ENCODE measurements around the gene NME9. TPM values are rescaled to one million over a fixed set of nuclear protein-coding genes. Genes with fewer than 3 reads are reported as not detected.

NME9 gene
- total RNA-seq, 1 experiment from 2014 or later: not detected

DNA sequence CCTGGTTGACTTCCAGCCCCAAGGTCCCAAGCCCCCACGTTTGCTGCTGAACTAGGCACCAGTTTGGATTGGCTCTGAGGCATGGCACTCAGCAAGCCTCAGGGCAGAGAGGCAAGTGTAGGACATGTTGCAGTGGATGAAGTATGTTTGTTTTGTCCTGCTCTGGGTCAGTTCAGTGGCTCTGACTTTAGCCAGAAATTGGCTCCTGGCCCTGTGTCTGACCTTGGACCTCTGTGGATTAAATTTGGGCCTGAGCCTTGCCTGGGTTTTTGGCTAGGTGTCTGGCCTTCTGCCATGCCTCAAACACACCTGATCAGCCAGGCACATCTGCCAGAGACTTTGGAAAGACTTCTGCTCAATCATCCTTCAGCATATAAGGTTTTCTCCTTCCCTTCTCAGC is 15.1 kb upstream of the NME9 start:
- no peak for DNase-seq (ENCODE audit: low spot score)
- in situ Hi-C loops (cut with HindIII; ENCODE audit: low sequenced_read_pairs): no loop called here

DNA sequence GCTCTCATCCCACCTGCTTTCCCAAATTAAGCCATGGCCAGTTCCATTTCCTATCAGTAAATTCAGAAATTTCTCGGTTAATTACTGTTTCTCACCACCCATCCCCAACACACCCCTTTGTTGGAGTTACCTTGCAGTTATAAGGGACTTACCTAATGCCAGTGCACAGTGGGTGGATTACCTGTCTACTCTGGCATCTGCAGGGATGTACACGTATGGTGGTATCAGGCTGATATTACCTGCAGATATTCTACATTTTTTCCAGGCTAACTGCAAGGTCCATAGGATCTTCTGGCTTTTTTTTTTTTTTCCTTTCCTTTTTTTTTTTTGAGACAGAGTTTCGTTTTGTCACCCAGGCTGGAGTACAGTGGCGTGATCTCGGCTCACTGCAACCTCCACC is 10.9 kb upstream of the NME9 start:
- no peak for DNase-seq (ENCODE audit: low spot score)
- in situ Hi-C loops (cut with HindIII; ENCODE audit: low sequenced_read_pairs): no loop called here

DNA sequence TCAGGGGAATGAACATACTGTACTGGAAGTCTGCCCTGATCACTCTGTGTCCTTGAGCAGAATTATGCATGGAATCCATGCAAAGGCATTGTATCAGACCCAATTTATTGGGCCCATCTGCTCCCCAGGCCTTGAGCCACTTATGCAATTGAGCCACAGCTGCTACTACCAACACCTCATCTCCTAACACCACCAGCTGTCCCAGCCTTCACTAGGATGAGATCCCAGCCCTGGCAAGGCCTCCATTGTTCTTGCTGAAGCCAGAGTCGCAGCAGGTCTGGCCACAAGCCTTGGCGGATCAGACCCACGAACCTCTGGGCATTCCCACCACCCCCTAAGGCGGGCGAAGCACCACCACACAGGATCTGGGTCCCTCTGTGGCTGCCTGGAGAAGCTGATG is 9.2 kb upstream of the NME9 start:
- DNase-seq (ENCODE audit: low spot score): peak; percentile 64
- in situ Hi-C loops (cut with HindIII; ENCODE audit: low sequenced_read_pairs): no loop called here

DNA sequence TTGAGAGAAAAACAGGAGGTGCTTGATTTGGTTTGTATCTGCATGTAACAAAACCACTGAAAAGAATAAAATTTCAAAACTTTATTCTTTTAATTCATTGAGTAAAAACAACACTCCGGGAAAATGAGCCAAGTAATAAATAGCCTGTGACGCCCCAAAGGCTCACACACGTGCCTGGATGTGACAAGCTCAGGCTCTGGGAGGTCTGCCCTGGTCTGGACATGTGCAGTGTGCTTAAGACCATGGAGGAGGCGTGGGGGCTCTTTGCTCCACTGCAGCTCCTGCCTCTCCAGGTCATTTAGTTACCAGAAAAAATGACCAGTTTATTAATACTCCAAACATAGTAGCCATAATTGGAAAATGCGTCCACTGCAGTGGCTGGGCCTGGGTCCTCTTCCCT is 8.6 kb upstream of the NME9 start:
- no peak for DNase-seq (ENCODE audit: low spot score)
- in situ Hi-C loops (cut with HindIII; ENCODE audit: low sequenced_read_pairs): no loop called here

GRCh38 chr3:138336454-138336999 is 6.9 kb upstream of the NME9 start:
- DNase-seq (ENCODE audit: low spot score): no peak
- in situ Hi-C loops (cut with HindIII; ENCODE audit: low sequenced_read_pairs): no loop called here

DNA sequence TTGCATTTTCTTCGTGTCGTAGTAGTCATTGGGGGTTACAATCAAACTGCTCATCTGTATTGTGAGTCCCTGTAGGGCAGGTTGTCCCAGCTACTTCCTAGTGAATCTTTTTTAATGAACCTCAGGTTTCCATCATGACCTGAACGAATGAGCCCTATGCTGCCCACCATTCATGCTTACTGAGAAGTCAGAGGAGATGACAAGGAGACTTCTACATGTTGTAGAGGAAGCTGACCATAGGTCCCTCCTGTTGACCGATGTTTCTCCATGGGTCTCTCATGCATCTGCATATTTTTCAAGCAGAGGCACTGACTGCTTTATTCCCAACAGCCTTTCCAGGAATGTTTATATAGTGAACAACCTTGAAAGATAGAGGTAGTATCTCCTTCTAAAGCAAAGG is 5.0 kb upstream of the NME9 start:
- DNase-seq (ENCODE audit: low spot score): no peak
- in situ Hi-C loops (cut with HindIII; ENCODE audit: low sequenced_read_pairs): no loop called here

- DNase-seq (ENCODE audit: low spot score): peak; percentile 71
Measured at GRCh38 chr3:138332472-138333073, 2.9 kb upstream of the NME9 start.

GRCh38 chr3:138331143-138331894 is 1.7 kb upstream of the NME9 start:
- DNase-seq (ENCODE audit: low spot score): peak; percentile 37
- in situ Hi-C loops (cut with HindIII; ENCODE audit: low sequenced_read_pairs): no loop called here

More at GRCh38 chr3:138332472-138333073, 2.9 kb upstream of the NME9 start:
- in situ Hi-C loops (cut with HindIII; ENCODE audit: low sequenced_read_pairs): no loop called here

- in situ Hi-C loops (cut with HindIII; ENCODE audit: low sequenced_read_pairs): no loop called here
Measured at GRCh38 chr3:138329984-138330293, 288 bp upstream of the NME9 start.

GRCh38 chr3:138328341-138328740 is 1.3 kb downstream of the NME9 start:
- in situ Hi-C loops (cut with HindIII; ENCODE audit: low sequenced_read_pairs): no loop called here

More at GRCh38 chr3:138329984-138330293, 288 bp upstream of the NME9 start:
- no peak for DNase-seq (ENCODE audit: low spot score)

DNA sequence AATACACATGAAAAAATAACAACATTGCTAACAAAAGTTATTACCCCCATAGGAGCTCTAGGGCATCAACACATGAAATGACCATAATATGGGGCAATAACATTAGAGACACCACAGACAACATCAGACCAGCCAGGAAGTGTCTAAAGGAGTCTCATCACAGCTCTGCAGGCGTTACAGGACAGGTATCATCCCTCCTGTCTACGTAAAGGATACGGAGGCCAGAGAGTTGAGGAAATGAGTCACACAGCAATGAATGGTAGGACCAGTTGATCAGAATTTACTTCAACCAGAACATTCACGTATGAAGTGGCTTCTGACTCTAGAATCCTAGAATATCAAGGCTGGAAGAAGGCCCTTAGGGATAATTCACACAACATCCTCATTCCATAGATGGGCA is 1.8 kb downstream of the NME9 start:
- DNase-seq (ENCODE audit: low spot score): no peak
- in situ Hi-C loops (cut with HindIII; ENCODE audit: low sequenced_read_pairs): no loop called here

More at GRCh38 chr3:138328341-138328740, 1.3 kb downstream of the NME9 start:
- no peak for DNase-seq (ENCODE audit: low spot score)

- in situ Hi-C loops (cut with HindIII; ENCODE audit: low sequenced_read_pairs): no loop called here
- DNase-seq (ENCODE audit: low spot score): no peak
Measured at GRCh38 chr3:138326866-138327595, 2.6 kb downstream of the NME9 start.

DNA sequence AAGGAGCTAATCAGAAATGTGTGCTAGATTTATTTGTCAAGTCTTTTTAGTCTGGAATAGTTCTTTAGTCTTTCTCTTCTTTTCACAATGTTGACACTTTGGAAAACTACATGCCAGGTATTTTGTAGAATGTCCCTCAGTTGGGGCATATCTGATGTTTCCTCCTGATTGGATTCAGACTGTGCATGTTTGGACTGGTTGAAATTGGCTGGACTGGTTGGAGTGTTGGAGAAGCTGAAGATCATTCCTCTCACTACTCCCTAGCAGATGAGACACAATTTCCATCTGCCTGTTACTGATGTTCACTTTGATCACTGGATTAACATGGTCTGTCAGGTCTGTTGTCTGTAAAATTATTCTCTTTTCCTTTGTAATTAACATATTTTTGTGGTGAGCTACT is 3.7 kb downstream of the NME9 start:
- no peak for DNase-seq (ENCODE audit: low spot score)
- in situ Hi-C loops (cut with HindIII; ENCODE audit: low sequenced_read_pairs): no loop called here

DNA sequence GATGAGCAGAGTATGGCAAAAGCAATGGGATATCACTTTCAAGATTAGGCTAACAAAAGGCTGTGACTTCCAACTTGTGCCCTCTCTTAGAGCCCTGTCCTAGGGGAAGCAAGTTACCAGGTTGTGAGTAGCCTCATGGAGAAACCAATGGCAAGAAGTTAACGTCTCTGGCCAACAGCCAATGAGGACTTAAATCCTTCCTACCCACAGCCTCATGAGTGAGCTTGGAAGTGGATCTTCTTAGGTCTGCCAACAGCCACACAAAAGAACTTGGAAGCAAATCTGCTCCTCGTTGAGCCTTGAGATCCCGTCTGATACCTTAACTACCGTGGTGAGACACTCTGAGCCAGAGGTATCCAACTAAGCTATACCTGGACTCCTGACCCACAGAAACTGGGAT is 5.7 kb downstream of the NME9 start:
- no peak for DNase-seq (ENCODE audit: low spot score)
- in situ Hi-C loops (cut with HindIII; ENCODE audit: low sequenced_read_pairs): no loop called here

DNA sequence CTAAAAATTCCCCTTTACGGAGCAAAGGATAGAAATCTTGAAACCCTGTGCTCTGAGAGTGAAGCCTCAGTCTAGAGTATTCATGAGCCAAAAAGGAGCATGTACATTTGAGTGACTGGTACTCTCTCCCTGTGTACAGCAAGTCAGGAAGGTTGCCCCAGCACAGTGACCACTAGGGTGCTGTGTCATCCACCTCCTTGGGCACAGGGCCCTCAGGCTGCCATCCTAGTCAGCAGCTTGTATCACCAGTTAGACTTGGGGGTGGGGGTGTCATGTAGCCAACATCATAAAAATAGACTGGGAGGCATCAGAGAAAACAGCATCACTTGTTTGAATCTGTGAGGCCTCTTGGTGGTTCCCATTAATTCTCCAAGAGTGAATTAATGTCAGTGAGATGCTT is 12.0 kb downstream of the NME9 start:
- DNase-seq (ENCODE audit: low spot score): no peak
- in situ Hi-C loops (cut with HindIII; ENCODE audit: low sequenced_read_pairs): no loop called here

- no peak for DNase-seq (ENCODE audit: low spot score)
- in situ Hi-C loops (cut with HindIII; ENCODE audit: low sequenced_read_pairs): no loop called here
Measured at GRCh38 chr3:138314751-138315150, 14.9 kb downstream of the NME9 start.

DNA sequence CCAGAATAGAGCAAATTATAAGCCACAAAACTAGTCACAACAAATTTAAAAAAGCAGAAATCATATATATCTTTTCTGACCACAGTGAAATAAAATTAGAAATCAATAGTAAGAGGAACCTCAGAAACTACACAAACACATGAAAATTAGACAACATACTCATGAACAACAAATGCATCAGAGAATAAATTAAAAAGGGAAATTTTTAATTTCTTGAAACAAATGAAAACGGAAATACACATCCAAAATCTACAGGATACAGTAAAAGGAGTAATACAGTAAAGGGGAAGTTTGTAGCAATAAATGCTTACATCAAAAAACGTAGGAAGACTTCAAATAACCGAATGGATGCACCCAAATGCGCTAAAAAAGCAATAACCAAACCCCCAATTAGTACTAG is 19.2 kb downstream of the NME9 start:
- no peak for DNase-seq (ENCODE audit: low spot score)
- in situ Hi-C loops (cut with HindIII; ENCODE audit: low sequenced_read_pairs): no loop called here

- in situ Hi-C loops (cut with HindIII; ENCODE audit: low sequenced_read_pairs): no loop called here
- no peak for DNase-seq (ENCODE audit: low spot score)
Measured at GRCh38 chr3:138308783-138309182, 20.9 kb downstream of the NME9 start.

DNA sequence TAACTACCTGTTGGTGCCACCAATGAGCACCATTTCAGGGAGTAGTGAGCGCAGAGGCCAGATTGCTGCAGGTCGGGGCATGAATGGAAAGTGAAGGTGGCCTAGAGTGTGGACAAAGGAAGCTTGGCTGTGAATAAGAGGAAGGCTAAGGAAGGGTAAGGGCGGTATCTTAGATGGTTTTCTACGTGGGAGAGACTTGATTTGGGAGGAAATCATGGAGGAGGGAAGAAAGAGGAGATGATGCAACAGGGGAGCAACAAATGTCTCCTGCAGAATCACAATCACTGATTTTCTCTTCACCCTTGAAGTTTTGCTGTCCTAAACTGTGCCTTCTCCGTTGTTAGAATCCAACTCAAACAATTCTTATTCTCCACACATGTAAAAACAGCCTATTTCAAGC is 21.8 kb downstream of the NME9 start:
- DNase-seq (ENCODE audit: low spot score): no peak
- in situ Hi-C loops (cut with HindIII; ENCODE audit: low sequenced_read_pairs): no loop called here

DNA sequence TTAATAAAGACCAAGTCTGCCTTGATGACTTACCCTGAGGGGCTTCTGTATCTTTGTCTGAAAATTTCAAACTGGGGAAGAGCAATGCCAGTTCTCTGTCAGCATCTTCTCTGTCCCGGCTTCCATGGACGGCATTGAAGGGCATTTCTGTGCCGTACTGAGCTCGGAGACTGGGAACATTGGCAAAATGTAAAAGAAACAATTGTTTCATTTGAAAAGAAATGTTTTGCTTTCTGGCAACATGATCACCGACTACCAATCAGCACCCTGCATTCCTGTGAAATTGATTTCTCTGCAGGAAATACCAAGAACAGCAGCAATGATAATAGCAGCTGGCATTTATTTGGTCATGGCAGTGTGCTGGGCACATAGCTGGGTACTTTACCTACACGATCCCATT is 26.2 kb downstream of the NME9 start:
- DNase-seq (ENCODE audit: low spot score): no peak
- in situ Hi-C loops (cut with HindIII; ENCODE audit: low sequenced_read_pairs): no loop called here
